MM.1S (cell line): ENCODE results near the gene SPTLC1.

ENCODE experiments used
- DNase-seq: peaks from one replicate; pipeline ENCODE4 v3.0.0-alpha.2; 2015
- H2AFZ ChIP-seq: fragments of 300-600 bp; sonication (generic); 2 replicates; pipeline ENCODE4 v1.6.0; 2016; ENCODE audit warnings: antibody characterized with exemption, low read length
- H3F3A ChIP-seq: fragments of 300-600 bp; sonication (generic); 2 replicates; pipeline ENCODE4 v1.6.1; 2016; ENCODE audit warnings: mild to moderate bottlenecking, antibody characterized with exemption, low read length, moderate library complexity, mixed read lengths; ENCODE audit not compliant: insufficient read depth
- H3K27ac ChIP-seq: fragments of 300-600 bp; sonication (generic); 2 replicates; pipeline ENCODE4 v1.5.1; 2016; ENCODE audit warnings: mild to moderate bottlenecking, low read length
- H3K27me3 ChIP-seq: fragments of 300-600 bp; sonication (generic); replicated peaks from 2 replicates; pipeline ENCODE4 v1.6.0; 2016; ENCODE audit warnings: low read length; ENCODE audit not compliant: insufficient read depth
- H3K36me3 ChIP-seq: fragments of 300-600 bp; sonication (generic); replicated peaks from 2 replicates; pipeline ENCODE4 v1.6.1; 2016; ENCODE audit warnings: mild to moderate bottlenecking, low read length, mixed read lengths; ENCODE audit not compliant: insufficient read depth
- H3K4me1 ChIP-seq: fragments of 300-600 bp; sonication (generic); 2 replicates; pipeline ENCODE4 v1.6.1; 2016; ENCODE audit warnings: low read length, mixed read lengths
- H3K4me2 ChIP-seq: fragments of 300-600 bp; sonication (generic); 2 replicates; pipeline ENCODE4 v1.6.0; 2016; ENCODE audit warnings: low read depth, low read length
- H3K4me3 ChIP-seq: fragments of 300-600 bp; sonication (generic); 2 replicates; pipeline ENCODE4 v1.5.1; 2016; ENCODE audit warnings: low read length, mixed read lengths
- H3K79me2 ChIP-seq: fragments of 300-600 bp; sonication (generic); 2 replicates; pipeline ENCODE4 v1.6.1; 2016; ENCODE audit warnings: mixed run types, low read length, mixed read lengths
- H3K9ac ChIP-seq: fragments of 300-600 bp; sonication (generic); 2 replicates; pipeline ENCODE4 v1.6.1; 2016; ENCODE audit warnings: low read length, mixed read lengths
- H3K9me2 ChIP-seq: fragments of 300-600 bp; sonication (generic); replicated peaks from 2 replicates; pipeline ENCODE4 v1.6.1; 2016; ENCODE audit warnings: mild to moderate bottlenecking, low read length, mixed read lengths; ENCODE audit not compliant: insufficient read depth
- H3K9me3 ChIP-seq: fragments of 300-600 bp; sonication (generic); replicated peaks from 2 replicates; pipeline ENCODE4 v1.6.1; 2016; ENCODE audit warnings: mild to moderate bottlenecking, low read length, mixed read lengths; ENCODE audit not compliant: insufficient read depth
- H4K20me1 ChIP-seq: fragments of 300-600 bp; sonication (generic); 2 replicates; pipeline ENCODE4 v1.6.1; 2016; ENCODE audit warnings: mild to moderate bottlenecking, low read length, moderate library complexity, mixed read lengths; ENCODE audit not compliant: insufficient read depth
- EZH2 ChIP-seq: fragments of 300-600 bp; sonication (generic); optimal IDR thresholded peaks from 2 replicates; pipeline ENCODE3; 2017; ENCODE audit warnings: low read depth, mild to moderate bottlenecking, antibody characterized with exemption, low read length, mixed read lengths
- EZH2phosphoT487 ChIP-seq: fragments of 300-600 bp; sonication (generic); IDR thresholded peaks from 2 replicates; pipeline ENCODE4 v1.6.1; 2018; ENCODE audit warnings: antibody characterized with exemption, low read length
- TF ChIP-seq, protein P1 (sequence below): fragments of 300-600 bp; sonication (generic); IDR thresholded peaks from 2 replicates; pipeline ENCODE4 v1.5.1; 2016; ENCODE audit warnings: antibody characterized with exemption, low read length, mixed read lengths

The SPTLC1 gene

DNA sequence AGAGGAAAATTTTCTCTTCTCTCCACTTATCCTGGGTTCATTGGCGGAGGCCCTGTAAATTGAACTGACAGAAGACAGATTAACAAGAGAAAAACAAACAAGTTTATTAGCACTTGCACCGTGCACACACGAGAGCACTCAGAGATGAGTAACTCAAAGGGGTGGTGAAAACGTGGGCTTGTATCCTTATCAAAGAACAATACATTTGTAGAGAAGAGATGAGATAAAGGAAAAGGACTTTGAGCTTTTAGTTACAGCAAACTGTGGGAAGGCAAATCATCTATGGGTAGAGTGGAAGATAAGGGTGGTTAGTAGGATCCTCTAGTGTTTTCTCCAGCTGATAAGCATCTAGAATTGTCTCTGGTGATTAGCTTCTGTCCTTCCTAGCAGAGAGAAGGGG, 120.8 kb downstream of the SPTLC1 start:
- H3K79me2 ChIP-seq: no peaks in the 10 kb centered on the region
- no peaks in the 10 kb centered on the region for H3K4me1 ChIP-seq
- no peak overlapping the region for H3K27ac ChIP-seq
- no peak overlapping the region for H2AFZ ChIP-seq
- H3K9me2 ChIP-seq: no peaks in the 10 kb centered on the region
- TF ChIP-seq, protein P1, sequence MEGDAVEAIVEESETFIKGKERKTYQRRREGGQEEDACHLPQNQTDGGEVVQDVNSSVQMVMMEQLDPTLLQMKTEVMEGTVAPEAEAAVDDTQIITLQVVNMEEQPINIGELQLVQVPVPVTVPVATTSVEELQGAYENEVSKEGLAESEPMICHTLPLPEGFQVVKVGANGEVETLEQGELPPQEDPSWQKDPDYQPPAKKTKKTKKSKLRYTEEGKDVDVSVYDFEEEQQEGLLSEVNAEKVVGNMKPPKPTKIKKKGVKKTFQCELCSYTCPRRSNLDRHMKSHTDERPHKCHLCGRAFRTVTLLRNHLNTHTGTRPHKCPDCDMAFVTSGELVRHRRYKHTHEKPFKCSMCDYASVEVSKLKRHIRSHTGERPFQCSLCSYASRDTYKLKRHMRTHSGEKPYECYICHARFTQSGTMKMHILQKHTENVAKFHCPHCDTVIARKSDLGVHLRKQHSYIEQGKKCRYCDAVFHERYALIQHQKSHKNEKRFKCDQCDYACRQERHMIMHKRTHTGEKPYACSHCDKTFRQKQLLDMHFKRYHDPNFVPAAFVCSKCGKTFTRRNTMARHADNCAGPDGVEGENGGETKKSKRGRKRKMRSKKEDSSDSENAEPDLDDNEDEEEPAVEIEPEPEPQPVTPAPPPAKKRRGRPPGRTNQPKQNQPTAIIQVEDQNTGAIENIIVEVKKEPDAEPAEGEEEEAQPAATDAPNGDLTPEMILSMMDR: no peak
- TF ChIP-seq EZH2 (no peak), EZH2phosphoT487 (no peak)
- no peaks in the 10 kb centered on the region for H3K36me3 ChIP-seq
- no peaks in the 10 kb centered on the region for H3K9me3 ChIP-seq
- H3K9ac ChIP-seq: no peak overlapping the region
- no peak for DNase-seq
- no peak overlapping the region for H3K4me3 ChIP-seq
- no peaks in the 10 kb centered on the region for H3K27me3 ChIP-seq
- no peaks in the 10 kb centered on the region for H4K20me1 ChIP-seq
- H3F3A ChIP-seq: no peaks in the 10 kb centered on the region
- no peak overlapping the region for H3K4me2 ChIP-seq

DNA sequence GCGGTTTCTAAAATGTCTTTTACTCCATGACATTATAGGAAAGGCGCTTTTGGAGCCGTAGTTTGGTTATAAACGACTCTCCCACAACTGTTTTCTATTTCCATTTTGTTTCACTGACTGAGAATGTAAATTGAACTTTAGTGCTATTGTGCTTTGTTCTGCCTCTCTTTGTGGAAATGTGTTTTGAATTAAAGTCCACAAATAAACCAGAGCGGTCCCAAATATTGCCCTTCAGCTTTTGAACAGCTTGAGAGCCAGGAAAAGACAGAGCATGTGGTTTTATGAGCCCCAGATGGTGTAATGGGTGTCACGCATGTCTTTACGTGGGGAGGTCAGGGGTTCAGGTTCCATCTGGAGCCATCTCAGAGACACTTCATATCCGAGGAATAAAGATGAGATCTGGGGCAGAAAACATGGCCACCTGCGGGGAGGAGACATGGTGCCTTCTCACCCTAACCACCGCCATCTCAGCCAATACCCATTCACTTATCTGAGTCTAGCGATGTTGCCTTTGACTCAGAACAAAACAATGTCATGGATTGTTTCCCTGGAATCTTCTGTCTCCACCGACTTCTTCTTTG, 122.7 kb downstream of the SPTLC1 start:
- H3K27me3 ChIP-seq: no peaks in the 10 kb centered on the region
- H3K4me2 ChIP-seq: no peak overlapping the region
- no peak overlapping the region for H3K9ac ChIP-seq
- no peaks in the 10 kb centered on the region for H3F3A ChIP-seq
- no peaks in the 10 kb centered on the region for H3K9me3 ChIP-seq
- TF ChIP-seq, protein P1: no peak
- TF ChIP-seq EZH2phosphoT487 (no peak), EZH2 (no peak)
- no peak overlapping the region for H2AFZ ChIP-seq
- H3K36me3 ChIP-seq: no peaks in the 10 kb centered on the region
- no peak for DNase-seq
- H3K4me1 ChIP-seq: no peaks in the 10 kb centered on the region
- no peaks in the 10 kb centered on the region for H4K20me1 ChIP-seq
- no peaks in the 10 kb centered on the region for H3K9me2 ChIP-seq
- H3K4me3 ChIP-seq: no peak overlapping the region
- H3K79me2 ChIP-seq: no peaks in the 10 kb centered on the region
- no peak overlapping the region for H3K27ac ChIP-seq

DNA sequence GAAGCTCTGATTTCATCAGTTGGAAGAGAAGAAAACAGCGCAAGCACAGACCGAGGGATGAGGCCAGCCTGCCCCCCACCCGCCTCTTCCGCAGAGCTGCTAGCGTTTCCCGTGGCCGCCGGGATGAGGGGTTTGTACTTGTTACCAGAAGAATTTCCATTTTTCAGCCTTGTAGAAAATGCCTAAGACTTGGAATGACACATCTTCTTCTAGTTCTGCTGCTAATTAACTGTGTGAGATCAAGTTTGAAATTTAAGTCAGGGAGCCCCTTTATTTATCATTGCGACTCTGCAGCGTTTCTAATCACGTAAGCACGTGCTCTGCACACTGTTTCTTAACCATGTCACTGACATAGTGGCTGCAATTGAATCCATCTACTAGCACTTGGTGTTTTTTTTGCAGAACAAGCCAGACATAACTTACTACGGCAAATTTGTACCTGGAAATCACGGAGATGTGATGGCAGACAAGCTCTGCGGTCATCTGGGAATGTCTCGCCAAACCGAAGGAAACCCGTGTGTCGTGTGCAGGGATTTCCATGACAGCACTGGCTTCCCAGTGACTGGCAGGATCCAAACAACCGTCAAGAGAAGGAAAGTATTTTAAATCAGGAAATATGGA, 123.4 kb downstream of the SPTLC1 start:
- no peaks in the 10 kb centered on the region for H3K79me2 ChIP-seq
- H3K4me2 ChIP-seq: no peak overlapping the region
- H3F3A ChIP-seq: no peaks in the 10 kb centered on the region
- H3K9me2 ChIP-seq: no peaks in the 10 kb centered on the region
- no peak overlapping the region for H2AFZ ChIP-seq
- H3K9me3 ChIP-seq: no peaks in the 10 kb centered on the region
- TF ChIP-seq EZH2: no peak
- H3K4me1 ChIP-seq: no peaks in the 10 kb centered on the region
- no peaks in the 10 kb centered on the region for H3K27me3 ChIP-seq
- H3K4me3 ChIP-seq: no peak overlapping the region
- no peak overlapping the region for H3K27ac ChIP-seq
- DNase-seq: no peak
- H3K9ac ChIP-seq: no peak overlapping the region
- no peaks in the 10 kb centered on the region for H3K36me3 ChIP-seq
- H4K20me1 ChIP-seq: no peaks in the 10 kb centered on the region

DNA sequence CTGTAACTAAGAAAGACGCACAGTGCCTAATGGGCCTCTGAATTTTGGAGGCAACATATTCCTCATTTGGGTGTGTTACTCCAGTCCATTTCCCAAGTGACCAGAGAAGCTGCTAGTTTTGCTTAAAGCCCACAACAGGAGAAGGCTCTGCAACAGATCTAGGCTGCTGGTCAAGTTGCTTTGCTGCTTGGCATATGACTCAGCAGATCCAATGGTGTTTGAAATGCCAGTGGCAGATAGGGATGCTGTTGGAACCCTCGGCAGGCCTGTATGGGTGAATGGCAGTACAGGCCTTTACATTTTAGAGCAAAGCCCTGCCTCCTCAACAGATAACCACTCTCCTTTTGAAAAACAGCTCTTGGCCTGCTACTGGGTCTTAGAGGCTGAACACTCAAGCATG, 129.0 kb downstream of the SPTLC1 start:
- Histone ChIP-seq H3K36me3 (no peaks in the 10 kb centered on the region), H4K20me1 (no peaks in the 10 kb centered on the region), H3K9ac (no peak overlapping the region), H2AFZ (no peak overlapping the region), H3K9me2 (no peaks in the 10 kb centered on the region), H3K79me2 (no peaks in the 10 kb centered on the region), H3K4me2 (no peak overlapping the region), H3F3A (no peaks in the 10 kb centered on the region), H3K27me3 (no peaks in the 10 kb centered on the region), H3K4me3 (no peak overlapping the region), H3K27ac (no peak overlapping the region), H3K4me1 (no peaks in the 10 kb centered on the region), H3K9me3 (no peaks in the 10 kb centered on the region)
- TF ChIP-seq EZH2 (no peak), EZH2phosphoT487 (no peak)
- TF ChIP-seq, protein P1: no peak
- DNase-seq: no peak
